Epithelial cell of esophagus (primary cell): ENCODE measurements around the gene SNRNP48.
A peak's percentile ranks its signal among the peaks of the same experiment; 100 is the strongest.

Experiments
- DNase-seq: peaks from one replicate; pipeline ENCODE4 v3.0.0; 2010; ENCODE audit warnings: low read depth
- H3K4me3 ChIP-seq: 2 replicates; pipeline ENCODE4 v1.5.1; 2011; ENCODE audit warnings: mild to moderate bottlenecking, low read length, control low read depth
- TF ChIP-seq, protein P1 (sequence below): IDR thresholded peaks from 2 replicates; pipeline ENCODE4 v1.5.1; 2011; ENCODE audit warnings: low read depth, mild to moderate bottlenecking, low read length, control low read depth, inconsistent platforms; ENCODE audit not compliant: insufficient read depth; ENCODE audit errors: missing control alignments

Gene SNRNP48

GRCh38 chr6:7568021-7568420 is 22.0 kb upstream of the SNRNP48 start:
- TF ChIP-seq, protein P1, sequence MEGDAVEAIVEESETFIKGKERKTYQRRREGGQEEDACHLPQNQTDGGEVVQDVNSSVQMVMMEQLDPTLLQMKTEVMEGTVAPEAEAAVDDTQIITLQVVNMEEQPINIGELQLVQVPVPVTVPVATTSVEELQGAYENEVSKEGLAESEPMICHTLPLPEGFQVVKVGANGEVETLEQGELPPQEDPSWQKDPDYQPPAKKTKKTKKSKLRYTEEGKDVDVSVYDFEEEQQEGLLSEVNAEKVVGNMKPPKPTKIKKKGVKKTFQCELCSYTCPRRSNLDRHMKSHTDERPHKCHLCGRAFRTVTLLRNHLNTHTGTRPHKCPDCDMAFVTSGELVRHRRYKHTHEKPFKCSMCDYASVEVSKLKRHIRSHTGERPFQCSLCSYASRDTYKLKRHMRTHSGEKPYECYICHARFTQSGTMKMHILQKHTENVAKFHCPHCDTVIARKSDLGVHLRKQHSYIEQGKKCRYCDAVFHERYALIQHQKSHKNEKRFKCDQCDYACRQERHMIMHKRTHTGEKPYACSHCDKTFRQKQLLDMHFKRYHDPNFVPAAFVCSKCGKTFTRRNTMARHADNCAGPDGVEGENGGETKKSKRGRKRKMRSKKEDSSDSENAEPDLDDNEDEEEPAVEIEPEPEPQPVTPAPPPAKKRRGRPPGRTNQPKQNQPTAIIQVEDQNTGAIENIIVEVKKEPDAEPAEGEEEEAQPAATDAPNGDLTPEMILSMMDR, result no peak
- DNase-seq, result no peak
- no peak overlapping the region for H3K4me3 ChIP-seq

DNA sequence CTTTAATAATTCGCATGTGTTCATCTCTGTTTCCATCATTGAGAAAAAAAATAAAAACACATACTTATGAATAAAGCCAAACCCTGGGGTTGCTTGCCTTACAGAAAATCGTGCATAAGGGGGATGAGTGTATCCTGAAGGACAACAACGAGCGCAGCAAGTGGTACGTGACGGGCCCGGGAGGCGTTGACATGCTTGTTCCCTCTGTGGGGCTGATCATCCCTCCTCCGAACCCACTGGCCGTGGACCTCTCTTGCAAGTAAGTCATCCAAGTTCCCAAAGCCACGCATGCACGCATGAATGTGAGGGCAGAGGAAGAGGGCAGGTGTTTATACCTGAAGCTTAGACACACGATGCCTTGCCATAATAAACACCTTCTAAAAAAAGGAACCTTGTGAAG is 20.9 kb upstream of the SNRNP48 start:
- TF ChIP-seq, protein P1, result no peak
- DNase-seq, result no peak
- H3K4me3 ChIP-seq, result no peak overlapping the region

DNA sequence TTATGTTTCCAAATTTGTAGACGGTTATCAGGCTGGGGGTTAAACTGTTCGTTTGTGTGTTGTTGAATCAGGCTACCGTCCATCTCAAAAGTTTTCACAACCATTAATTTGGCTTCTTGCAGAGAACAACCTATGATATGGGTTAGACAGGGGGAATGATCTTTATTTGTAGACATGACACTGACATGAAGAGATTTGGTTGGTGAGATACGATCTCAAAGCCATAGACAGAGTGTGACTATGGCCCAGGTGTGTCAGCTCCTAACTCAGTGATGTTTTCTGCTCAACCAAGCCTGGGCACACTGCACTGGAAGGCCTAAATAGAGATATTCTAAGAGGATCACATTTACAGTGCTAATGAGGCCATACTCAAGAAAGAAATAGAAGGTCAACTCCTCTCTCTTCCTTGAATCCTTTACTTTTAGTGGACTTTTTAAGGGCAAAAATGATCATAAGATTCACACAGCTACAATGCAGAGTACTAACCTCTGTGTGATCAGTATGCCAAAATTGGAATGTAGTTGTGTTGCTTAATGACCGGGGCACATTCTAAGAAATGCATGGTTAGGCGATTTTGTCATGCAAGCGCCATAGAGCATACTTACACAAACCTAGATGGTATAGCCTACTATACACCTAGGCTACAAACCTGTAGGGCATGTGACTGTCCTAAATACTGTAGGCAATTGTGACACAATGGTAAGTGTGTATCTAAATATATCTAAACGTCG is 17.6 kb upstream of the SNRNP48 start:
- TF ChIP-seq, protein P1, result no peak
- no peak for DNase-seq
- H3K4me3 ChIP-seq, result no peak overlapping the region

DNA sequence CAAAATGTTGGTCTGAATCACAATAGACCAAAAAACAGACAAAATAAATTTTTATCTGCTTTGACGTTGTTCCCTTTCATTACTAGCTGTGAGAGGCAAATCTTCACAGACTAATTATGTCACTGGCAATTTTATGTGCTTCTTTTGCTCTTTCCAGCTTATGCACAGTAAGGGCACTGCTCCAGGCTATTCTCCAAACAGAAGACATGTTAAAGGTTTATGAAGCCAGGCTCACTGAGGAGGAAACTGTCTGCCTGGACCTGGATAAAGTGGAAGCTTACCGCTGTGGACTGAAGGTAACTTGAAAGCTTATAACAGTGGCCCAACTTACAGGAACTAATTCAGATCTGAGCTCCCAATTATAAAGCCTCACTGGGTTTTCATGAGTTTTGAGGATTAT is 15.5 kb upstream of the SNRNP48 start:
- H3K4me3 ChIP-seq, result no peak overlapping the region
- TF ChIP-seq, protein P1, result no peak
- DNase-seq, result peak; percentile 26

- no peak overlapping the region for H3K4me3 ChIP-seq
- DNase-seq, result peak; percentile 7
- TF ChIP-seq, protein P1, result no peak
Measured at GRCh38 chr6:7578516-7578915, 11.5 kb upstream of the SNRNP48 start.

- peak; percentile 23 for DNase-seq
- H3K4me3 ChIP-seq, result no peak overlapping the region
- TF ChIP-seq, protein P1, result no peak
Measured at GRCh38 chr6:7578931-7579330, 11.1 kb upstream of the SNRNP48 start.

- no peak overlapping the region for H3K4me3 ChIP-seq
- peak; percentile 16 for DNase-seq
- TF ChIP-seq, protein P1, result no peak
Measured at GRCh38 chr6:7579851-7580250, 10.1 kb upstream of the SNRNP48 start.
